ENCODE results near the gene FANCE.
A peak's percentile ranks its signal among the peaks of the same experiment; 100 is the strongest.

GRCh38 chr6:35496841-35497570, 44.9 kb downstream of the FANCE start, which contains the start of gene TEAD3:
- TF ChIP-seq CTCF (IDR thresholded peaks at IDR 0.05) = no peak
- peak in 1 of 2 donors; percentile 60 for TF ChIP-seq POLR2A (IDR thresholded peaks at IDR 0.05)
